ENCODE results near the gene RPS6KL1. TPM values are rescaled to one million over a fixed set of nuclear protein-coding genes. Genes with fewer than 3 reads are reported as not detected.

RPS6KL1 gene
- total RNA-seq, 1 experiment from 2014 or later = 18.8 TPM

GRCh38 chr14:74908861-74909341 lies 14.2 kb downstream of the RPS6KL1 start:
- Histone ChIP-seq H2AK5ac (ENCODE audit: insufficient read length, low read length) (no peak overlapping the region), H3K4me2 (ENCODE audit: insufficient read depth, insufficient read length, low read length) (no peak overlapping the region), H3K23ac (ENCODE audit: insufficient read length, low read depth, low read length) (no peak overlapping the region), H3K4me1 (ENCODE audit: insufficient read depth, low read length) (no peaks in the 10 kb centered on the region), H2BK120ac (ENCODE audit: low read depth, low read length, poor library complexity, severe bottlenecking) (no peak overlapping the region), H2BK12ac (ENCODE audit: insufficient read length, low read depth, low read length) (no peak overlapping the region), H4K20me1 (ENCODE audit: control insufficient read depth, insufficient read depth, insufficient read length) (no peaks in the 10 kb centered on the region), H2AFZ (ENCODE audit: low read length) (no peak overlapping the region), H3K23me2 (ENCODE audit: insufficient read length, low read depth, low read length, poor library complexity, severe bottlenecking) (no peaks in the 10 kb centered on the region), H3K18ac (ENCODE audit: insufficient read length, low read depth, low read length) (no peak overlapping the region), H4K91ac (ENCODE audit: insufficient read length, low read depth, low read length) (no peak overlapping the region), H3K79me1 (ENCODE audit: insufficient read depth, low read depth, low read length, poor library complexity, severe bottlenecking) (no peaks in the 10 kb centered on the region), H3K79me2 (ENCODE audit: insufficient read depth, low read length) (no peaks in the 10 kb centered on the region), H2BK20ac (ENCODE audit: low read depth, low read length, poor library complexity, severe bottlenecking) (no peak overlapping the region), H4K5ac (ENCODE audit: insufficient read length, low read depth, low read length) (no peak overlapping the region), H3K4ac (ENCODE audit: low read depth, low read length) (no peak overlapping the region), H3K14ac (ENCODE audit: insufficient read depth, low read length) (no peak overlapping the region), H3K9ac (ENCODE audit: extremely low read depth, insufficient read length, low read length) (no peak overlapping the region), H3K27ac (ENCODE audit: insufficient read length, low read depth, low read length) (no peak overlapping the region), H2BK15ac (ENCODE audit: low read depth, low read length) (no peak overlapping the region), H3T11ph (ENCODE audit: low read length) (no peak overlapping the region), H3K27me3 (ENCODE audit: insufficient read depth, low read length) (no peaks in the 10 kb centered on the region), H3K56ac (ENCODE audit: insufficient read length, low read depth, low read length) (no peak overlapping the region), H3K9me3 (ENCODE audit: control insufficient read depth, low read depth, low read length) (no peaks in the 10 kb centered on the region), H2BK5ac (ENCODE audit: insufficient read length, low read length) (no peak overlapping the region), H4K8ac (replicated peaks; ENCODE audit: insufficient read length, low read depth, low read length) (no peak overlapping the region)
- Mint-ChIP-seq H3K27me3 (ENCODE audit: low read depth) (no peaks in the 10 kb centered on the region; the same call in 1 of the 2 replicates), H3K27ac (peak overlapping the region in 2 of 3 experiments; percentile 14 to 93; a peak in 2 of 7 replicates), H3K36me3 (ENCODE audit: insufficient read depth in 1 of 3, low read depth in 3 of 3) (peaks cover 0 to 15% (median 1%) of the 10 kb centered on the region in 3 experiments; a peak in 4 of 7 replicates), H3K4me3 (no peak overlapping the region), H3K9me3 (no peaks in the 10 kb centered on the region), H3K4me1 (peaks cover 2 to 6% of the 10 kb centered on the region in 2 experiments)
- TF ChIP-seq, protein P1, sequence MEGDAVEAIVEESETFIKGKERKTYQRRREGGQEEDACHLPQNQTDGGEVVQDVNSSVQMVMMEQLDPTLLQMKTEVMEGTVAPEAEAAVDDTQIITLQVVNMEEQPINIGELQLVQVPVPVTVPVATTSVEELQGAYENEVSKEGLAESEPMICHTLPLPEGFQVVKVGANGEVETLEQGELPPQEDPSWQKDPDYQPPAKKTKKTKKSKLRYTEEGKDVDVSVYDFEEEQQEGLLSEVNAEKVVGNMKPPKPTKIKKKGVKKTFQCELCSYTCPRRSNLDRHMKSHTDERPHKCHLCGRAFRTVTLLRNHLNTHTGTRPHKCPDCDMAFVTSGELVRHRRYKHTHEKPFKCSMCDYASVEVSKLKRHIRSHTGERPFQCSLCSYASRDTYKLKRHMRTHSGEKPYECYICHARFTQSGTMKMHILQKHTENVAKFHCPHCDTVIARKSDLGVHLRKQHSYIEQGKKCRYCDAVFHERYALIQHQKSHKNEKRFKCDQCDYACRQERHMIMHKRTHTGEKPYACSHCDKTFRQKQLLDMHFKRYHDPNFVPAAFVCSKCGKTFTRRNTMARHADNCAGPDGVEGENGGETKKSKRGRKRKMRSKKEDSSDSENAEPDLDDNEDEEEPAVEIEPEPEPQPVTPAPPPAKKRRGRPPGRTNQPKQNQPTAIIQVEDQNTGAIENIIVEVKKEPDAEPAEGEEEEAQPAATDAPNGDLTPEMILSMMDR (conservative IDR thresholded peaks at IDR 0.05) = no peak
- DNase-seq = no peak
- no CpG with 5 or more reads among the region's 9 CpGs for WGBS (ENCODE audit: extremely low coverage, insufficient read length, low lambda C conversion rate)
